HepG2 (cell line): ENCODE results near the gene LPO. TPM values are rescaled to one million over a fixed set of nuclear protein-coding genes. Genes with fewer than 3 reads are reported as not detected.

Experiments
- ASH2L ChIP-seq: fragments of 300-600, 200-600 bp; sonication (generic); IDR thresholded peaks from 2 replicates; pipeline ENCODE4 v1.7.0; 2017; ENCODE audit warnings: low read depth, mild to moderate bottlenecking, moderate library complexity, mixed read lengths, low read length; ENCODE audit not compliant: insufficient read length
- CCAR2 ChIP-seq: fragments of 200-400 bp; formaldehyde crosslinking; optimal IDR thresholded peaks from 2 replicates; pipeline ENCODE3; 2018; ENCODE audit warnings: low read depth, mild to moderate bottlenecking, low read length, moderate library complexity
- EHMT2 ChIP-seq: fragments of 200-600 bp; sonication (generic); IDR thresholded peaks from 2 replicates; pipeline ENCODE4 v1.7.0; 2017; ENCODE audit warnings: antibody characterized with exemption, low read depth, low read length, borderline replicate concordance
- GFI1 ChIP-seq: sonication (generic); formaldehyde crosslinking; IDR thresholded peaks from 2 replicates; pipeline ENCODE4 v1.5.0; 2020; ENCODE audit warnings: missing genetic modification reagents, mild to moderate bottlenecking, borderline replicate concordance
- JARID2 ChIP-seq: sonication (generic); formaldehyde crosslinking; IDR thresholded peaks from 2 replicates; pipeline ENCODE4 v1.8.1; 2023; ENCODE audit warnings: missing genetic modification reagents, inconsistent platforms; ENCODE audit not compliant: insufficient replicate concordance
- NR1H2 ChIP-seq: sonication (generic); formaldehyde crosslinking; IDR thresholded peaks from 2 replicates; pipeline ENCODE4 v1.8.1; 2022; ENCODE audit warnings: low read depth, missing genetic modification reagents, borderline replicate concordance
- PAX8 ChIP-seq: sonication (generic); formaldehyde crosslinking; IDR thresholded peaks from 2 replicates; pipeline ENCODE4 v1.8.0; 2022; ENCODE audit warnings: mild to moderate bottlenecking, missing genetic modification reagents, borderline replicate concordance
- PHB2 ChIP-seq: fragments of 450-650 bp; IDR thresholded peaks from 2 replicates; pipeline ENCODE4 v1.6.1; 2018; ENCODE audit not compliant: partially characterized antibody
- PHF21A ChIP-seq: sonication (generic); formaldehyde crosslinking; IDR thresholded peaks from 2 replicates; pipeline ENCODE4 v1.5.0; 2020; ENCODE audit warnings: mild to moderate bottlenecking, missing genetic modification reagents
- SATB2 ChIP-seq: sonication (generic); formaldehyde crosslinking; IDR thresholded peaks from 2 replicates; pipeline ENCODE4 v1.5.0; 2020; ENCODE audit warnings: missing genetic modification reagents
- SNAPC5 ChIP-seq: sonication (generic); formaldehyde crosslinking; IDR thresholded peaks from 2 replicates; pipeline ENCODE4 v1.8.1; 2023; ENCODE audit warnings: mild to moderate bottlenecking, missing genetic modification reagents, borderline replicate concordance
- TFDP1 ChIP-seq: IDR thresholded peaks from 2 replicates; pipeline ENCODE4 v1.6.1; 2016; ENCODE audit warnings: missing compliant biosample characterization, missing genetic modification reagents, borderline replicate concordance
- ZFP36 ChIP-seq: fragments of 150-350 bp; IDR thresholded peaks from 2 replicates; pipeline ENCODE4 v1.6.1; 2018; ENCODE audit warnings: borderline replicate concordance, low read length, low read depth; ENCODE audit not compliant: partially characterized antibody
- ZNF225 ChIP-seq: sonication (generic); formaldehyde crosslinking; IDR thresholded peaks from 2 replicates; pipeline ENCODE4 v1.4.0; 2020; ENCODE audit warnings: mild to moderate bottlenecking, missing genetic modification reagents
- ZNF407 ChIP-seq: sonication (generic); formaldehyde crosslinking; IDR thresholded peaks from one replicate; pipeline ENCODE4 v1.5.1; 2020; ENCODE audit warnings: mild to moderate bottlenecking, missing genetic modification reagents; ENCODE audit errors: not compliant biosample characterization
- ZNF567 ChIP-seq: sonication (generic); formaldehyde crosslinking; IDR thresholded peaks from 2 replicates; pipeline ENCODE4 v1.8.1; 2023; ENCODE audit warnings: mild to moderate bottlenecking, missing genetic modification reagents, borderline replicate concordance
- polyA plus RNA-seq, 8 experiments: library from polyadenylated mRNA; depleted of rRNA in 3 of 8; stranded (reverse) in 7 of 8; unstranded in 1 of 8; fragments of >200 nt; fragmentation: Illumina TruSeq in 4 of 8; extraction: Trizol in 4 of 8; gene quantifications; 2 replicates each; pipeline versions ENCODE4 v1.2.1 to v1.2.3, GENCODE V29; 2011 to 2016; ENCODE audit warnings: low read depth in 4 of 8, missing spikeins in 1 of 8, mixed read lengths in 1 of 8; ENCODE audit not compliant: insufficient read depth in 1 of 8
- total RNA-seq, 5 experiments: library from RNA; depleted of rRNA; stranded (reverse); fragments of >200 nt; fragmentation: Illumina TruSeq; extraction: Trizol; gene quantifications; 2 replicates each; pipeline ENCODE4 v1.2.3, GENCODE V29; 2016; ENCODE audit warnings: low read depth in 1 of 5
- TF ChIP-seq, protein P1 (sequence below): IDR thresholded peaks from 2 replicates; pipeline ENCODE4 v1.6.1; 2018; ENCODE audit warnings: missing genetic modification reagents

Gene LPO
- total and polyA plus RNA-seq, 2 of the 13 experiments (the other 11 are each of a cell fraction or from before 2014, with no cell fraction given), result not detected

GRCh38 chr17:58219007-58219788, 19.2 kb upstream of the LPO start, which contains the start of gene MKS1 (continued):
- peak; percentile 81; the same call in 1 of the 2 replicates for TF ChIP-seq TFDP1 (CRISPR knock-in tag)
- no peak for TF ChIP-seq PHB2
- peak; percentile 72; the same call in 1 of the 2 replicates for TF ChIP-seq GFI1 (CRISPR knock-in tag)
- no peak for TF ChIP-seq NR1H2 (CRISPR knock-in tag)
- no peak; the same call in 1 of the 2 replicates for TF ChIP-seq ZNF567
- no peak for TF ChIP-seq ZFP36
- TF ChIP-seq ASH2L, result peak; percentile 44
- TF ChIP-seq PHF21A (CRISPR knock-in tag), result peak; percentile 46; the same call in 1 of the 2 replicates
- TF ChIP-seq CCAR2, result no peak
- TF ChIP-seq JARID2 (CRISPR knock-in tag), result peak; percentile 50
- TF ChIP-seq, protein P1, sequence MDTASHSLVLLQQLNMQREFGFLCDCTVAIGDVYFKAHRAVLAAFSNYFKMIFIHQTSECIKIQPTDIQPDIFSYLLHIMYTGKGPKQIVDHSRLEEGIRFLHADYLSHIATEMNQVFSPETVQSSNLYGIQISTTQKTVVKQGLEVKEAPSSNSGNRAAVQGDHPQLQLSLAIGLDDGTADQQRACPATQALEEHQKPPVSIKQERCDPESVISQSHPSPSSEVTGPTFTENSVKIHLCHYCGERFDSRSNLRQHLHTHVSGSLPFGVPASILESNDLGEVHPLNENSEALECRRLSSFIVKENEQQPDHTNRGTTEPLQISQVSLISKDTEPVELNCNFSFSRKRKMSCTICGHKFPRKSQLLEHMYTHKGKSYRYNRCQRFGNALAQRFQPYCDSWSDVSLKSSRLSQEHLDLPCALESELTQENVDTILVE (CRISPR knock-in tag), result peak; percentile 84; the same call in 1 of the 2 replicates
- TF ChIP-seq SATB2 (CRISPR knock-in tag), result peak; percentile 66; the same call in 1 of the 2 replicates
- TF ChIP-seq SNAPC5 (CRISPR knock-in tag), result no peak
- peak; percentile 57; the same call in 1 of the 2 replicates for TF ChIP-seq EHMT2
- no peak; the same call in 1 of the 2 replicates for TF ChIP-seq PAX8 (CRISPR knock-in tag)
- peak; percentile 41 for TF ChIP-seq ZNF407 (CRISPR knock-in tag)
- TF ChIP-seq ZNF225 (CRISPR knock-in tag), result peak; percentile 76; the same call in 1 of the 2 replicates
